ENCODE results near the gene TBX18. TPM values are rescaled to one million over a fixed set of nuclear protein-coding genes. Genes with fewer than 3 reads are reported as not detected.

The TBX18 gene

DNA sequence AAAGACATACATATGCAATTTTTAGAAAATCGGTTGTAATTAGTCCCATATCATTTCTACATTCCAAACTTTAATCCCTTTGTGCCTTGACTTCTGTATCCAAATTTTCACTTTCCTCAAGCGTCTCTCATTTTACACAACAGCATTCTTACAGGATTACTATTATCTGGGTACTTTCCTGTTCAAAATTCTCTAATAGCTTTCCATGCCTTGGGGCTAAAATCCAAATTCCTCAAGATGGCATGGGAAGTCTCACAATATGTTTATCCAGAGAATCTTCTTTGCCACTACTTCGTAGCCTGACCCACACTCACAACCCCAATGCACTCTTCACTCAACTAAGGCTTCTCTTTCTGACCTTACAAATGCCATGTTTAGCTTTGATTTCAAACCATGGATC, 125.0 kb downstream of the TBX18 start:
- H3K27ac ChIP-seq (replicated peaks; ENCODE audit: low read length), result no peak overlapping the region
- no peak overlapping the region for H4K8ac ChIP-seq (ENCODE audit: low read depth, low read length)
- H3K36me3 ChIP-seq (replicated peaks in 1 of 2; ENCODE audit: control insufficient read depth in 2 of 2, insufficient read depth in 2 of 2, low read length in 2 of 2), result no peaks in the 10 kb centered on the region
- no peaks in the 10 kb centered on the region for H3K79me1 ChIP-seq (ENCODE audit: low read depth, low read length)
- H3K23ac ChIP-seq (ENCODE audit: low read depth, low read length, poor library complexity), result no peak overlapping the region
- H3K18ac ChIP-seq (ENCODE audit: low read length), result no peak overlapping the region
- H2BK12ac ChIP-seq (ENCODE audit: low read length), result no peak overlapping the region
- H3K4ac ChIP-seq (ENCODE audit: low read length), result no peak overlapping the region
- H3K4me2 ChIP-seq (ENCODE audit: insufficient read depth, low read length, poor library complexity, severe bottlenecking), result no peak overlapping the region
- no peak overlapping the region for H4K91ac ChIP-seq (ENCODE audit: low read depth, low read length, poor library complexity)
- H3K4me1 ChIP-seq (ENCODE audit: control insufficient read depth in 2 of 2, insufficient read depth in 1 of 2, low read depth in 1 of 2, low read length in 2 of 2), result no peaks in the 10 kb centered on the region
- H3K14ac ChIP-seq (ENCODE audit: low read length), result no peak overlapping the region
- H3K9me3 ChIP-seq (replicated peaks in 1 of 2; ENCODE audit: control insufficient read depth in 2 of 2, insufficient read depth in 1 of 2, low read depth in 1 of 2, low read length in 2 of 2), result no peaks in the 10 kb centered on the region
- no peak overlapping the region for H2BK120ac ChIP-seq (ENCODE audit: low read depth, low read length)
- no peak overlapping the region for H2AFZ ChIP-seq (ENCODE audit: low read length)
- no peak overlapping the region for H2BK15ac ChIP-seq (ENCODE audit: low read length)
- WGBS, 2 donors (ENCODE audit: extremely low coverage in 2 of 2, insufficient read length in 2 of 2, insufficient replicate concordance in 1 of 2), result no CpG with 5 or more reads among the region's 3 CpGs
- H2BK5ac ChIP-seq (ENCODE audit: low read length), result no peak overlapping the region
- H2AK5ac ChIP-seq (ENCODE audit: low read depth, low read length), result no peak overlapping the region
- DNase-seq (ENCODE audit: low spot score), result no peak
- H3K9ac ChIP-seq (ENCODE audit: low read depth, low read length, poor library complexity), result no peak overlapping the region
- no peak overlapping the region for H3K4me3 ChIP-seq (ENCODE audit: low read length in 2 of 2)
- H3K27me3 ChIP-seq (ENCODE audit: control insufficient read depth in 3 of 3, insufficient read depth in 3 of 3, low read depth in 1 of 3, low read length in 3 of 3), result no peaks in the 10 kb centered on the region

DNA sequence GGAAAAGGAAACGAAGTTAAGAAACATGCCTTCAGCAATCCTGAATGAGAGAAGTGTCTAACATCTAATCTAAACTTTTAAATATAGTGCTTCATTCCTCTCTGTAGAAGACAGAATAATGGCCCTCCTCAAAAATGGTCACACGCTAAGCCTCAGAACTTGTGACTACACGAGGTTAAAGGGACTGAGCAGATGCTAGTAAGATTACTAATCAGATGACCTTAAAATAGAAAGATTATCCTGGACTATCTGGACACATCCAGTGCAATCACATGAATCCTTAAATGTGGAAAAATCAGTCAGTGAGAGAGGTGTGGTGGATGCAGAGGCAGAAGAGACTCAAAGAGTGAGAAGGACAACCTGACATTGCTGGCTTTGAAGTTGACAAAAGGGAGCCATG, 126.1 kb downstream of the TBX18 start:
- no peak overlapping the region for H2BK120ac ChIP-seq (ENCODE audit: low read depth, low read length)
- H3K23ac ChIP-seq (ENCODE audit: low read depth, low read length, poor library complexity), result no peak overlapping the region
- H3K27me3 ChIP-seq (ENCODE audit: control insufficient read depth in 3 of 3, insufficient read depth in 3 of 3, low read depth in 1 of 3, low read length in 3 of 3), result no peaks in the 10 kb centered on the region
- H3K14ac ChIP-seq (ENCODE audit: low read length), result no peak overlapping the region
- H3K27ac ChIP-seq (replicated peaks; ENCODE audit: low read length), result no peak overlapping the region
- no peaks in the 10 kb centered on the region for H3K4me1 ChIP-seq (ENCODE audit: control insufficient read depth in 2 of 2, insufficient read depth in 1 of 2, low read depth in 1 of 2, low read length in 2 of 2)
- no peaks in the 10 kb centered on the region for H3K36me3 ChIP-seq (replicated peaks in 1 of 2; ENCODE audit: control insufficient read depth in 2 of 2, insufficient read depth in 2 of 2, low read length in 2 of 2)
- no peaks in the 10 kb centered on the region for H3K9me3 ChIP-seq (replicated peaks in 1 of 2; ENCODE audit: control insufficient read depth in 2 of 2, insufficient read depth in 1 of 2, low read depth in 1 of 2, low read length in 2 of 2)
- DNase-seq (ENCODE audit: low spot score), result no peak
- no peaks in the 10 kb centered on the region for H3K79me1 ChIP-seq (ENCODE audit: low read depth, low read length)
- H2BK12ac ChIP-seq (ENCODE audit: low read length), result no peak overlapping the region
- no peak overlapping the region for H4K91ac ChIP-seq (ENCODE audit: low read depth, low read length, poor library complexity)
- no peak overlapping the region for H3K4me3 ChIP-seq (ENCODE audit: low read length in 2 of 2)
- no peak overlapping the region for H2BK15ac ChIP-seq (ENCODE audit: low read length)
- H3K18ac ChIP-seq (ENCODE audit: low read length), result no peak overlapping the region
- no peak overlapping the region for H3K4me2 ChIP-seq (ENCODE audit: insufficient read depth, low read length, poor library complexity, severe bottlenecking)
- no peak overlapping the region for H2AFZ ChIP-seq (ENCODE audit: low read length)
- H2AK5ac ChIP-seq (ENCODE audit: low read depth, low read length), result no peak overlapping the region
- H2BK5ac ChIP-seq (ENCODE audit: low read length), result no peak overlapping the region
- H3K4ac ChIP-seq (ENCODE audit: low read length), result no peak overlapping the region
- WGBS, 2 donors (ENCODE audit: extremely low coverage in 2 of 2, insufficient read length in 2 of 2, insufficient replicate concordance in 1 of 2), result no CpG with 5 or more reads among the region's 3 CpGs
- H4K8ac ChIP-seq (ENCODE audit: low read depth, low read length), result no peak overlapping the region
- H3K9ac ChIP-seq (ENCODE audit: low read depth, low read length, poor library complexity), result no peak overlapping the region

Small RNA genes lying within 50 kb of the gene (small RNA-seq; reads per million reads assigned to genes)
- gene AL590143.1 (ENCODE audit: insufficient read depth), result not detected

Measured in neuronal stem cell (in vitro differentiated cells).